OCI-LY7 (cell line): Measurements from ENCODE around the gene PRRG2.

ENCODE experiments used
- CTCF ChIP-seq: fragments of 200-600 bp; sonication (generic); conservative IDR thresholded peaks from 2 replicates; pipeline ENCODE4 v1.5.1; 2014; ENCODE audit warnings: mild to moderate bottlenecking, antibody characterized with exemption, low read length, moderate library complexity, mixed read lengths
- EZH2phosphoT487 ChIP-seq: fragments of 200-600 bp; sonication (generic); IDR thresholded peaks from 2 replicates; pipeline ENCODE4 v1.6.1; 2018; ENCODE audit warnings: low read depth, borderline replicate concordance, mild to moderate bottlenecking, mixed run types, antibody characterized with exemption, low read length, moderate library complexity, mixed read lengths

DNA sequence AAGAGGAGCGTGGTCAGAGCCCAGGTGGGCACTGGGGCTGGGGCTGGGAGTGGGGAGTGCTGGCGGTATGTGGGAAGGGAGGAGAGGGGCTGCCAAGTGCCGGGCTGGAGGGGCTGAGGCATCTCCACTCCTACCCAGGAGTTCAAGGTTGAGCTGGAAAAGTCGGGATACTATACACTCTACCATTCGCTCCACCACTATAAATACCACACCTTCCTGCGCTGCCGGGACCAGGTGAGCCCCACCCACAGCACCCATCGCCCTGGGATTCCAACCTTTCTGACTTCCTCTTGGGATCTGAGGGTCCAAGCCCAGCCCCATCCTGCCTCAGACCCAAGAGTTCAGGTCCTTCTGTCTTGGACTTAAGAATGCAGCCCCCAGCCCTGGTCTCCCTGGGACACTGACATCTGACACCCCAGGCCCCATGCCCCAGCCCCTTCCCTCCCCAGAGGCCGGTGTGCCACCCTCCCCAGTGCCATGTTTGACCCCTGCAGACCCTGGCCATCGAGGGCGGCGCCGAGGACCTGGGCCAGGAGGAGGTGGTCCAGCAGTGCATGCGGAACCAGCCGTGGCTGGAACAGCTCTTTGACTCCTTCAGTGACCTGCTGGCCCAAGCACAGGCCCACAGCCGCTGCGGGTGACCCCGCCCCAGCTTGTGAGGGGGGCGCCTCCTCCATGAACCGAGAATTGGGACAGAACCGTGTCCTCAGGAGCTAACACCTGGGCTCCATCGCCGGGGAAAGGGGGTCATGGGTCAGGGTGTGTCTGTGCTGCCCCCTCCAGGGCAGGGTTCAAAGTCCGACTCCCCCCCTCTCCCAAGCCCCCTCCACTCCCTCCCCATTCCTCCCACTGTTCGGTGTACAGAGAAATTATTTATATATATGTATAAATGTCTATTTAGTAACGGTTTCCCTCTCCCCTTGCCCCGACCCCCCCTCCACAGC, 44.1 kb downstream of the PRRG2 start:
- TF ChIP-seq CTCF (no peak), EZH2phosphoT487 (no peak)
